Suppressor macrophage treated with lipopolysaccharide for 1 hour (primary cell): ENCODE results near the gene FAM174C.

ENCODE experiments used
- DNase-seq, 3 donors: peaks; one replicate each; pipeline ENCODE4 v3.0.0-alpha.2; 2020 to 2022

FAM174C gene

GRCh38 chr19:1325568-1326294 is 50.4 kb downstream of the FAM174C start:
- no peak for DNase-seq

DNA sequence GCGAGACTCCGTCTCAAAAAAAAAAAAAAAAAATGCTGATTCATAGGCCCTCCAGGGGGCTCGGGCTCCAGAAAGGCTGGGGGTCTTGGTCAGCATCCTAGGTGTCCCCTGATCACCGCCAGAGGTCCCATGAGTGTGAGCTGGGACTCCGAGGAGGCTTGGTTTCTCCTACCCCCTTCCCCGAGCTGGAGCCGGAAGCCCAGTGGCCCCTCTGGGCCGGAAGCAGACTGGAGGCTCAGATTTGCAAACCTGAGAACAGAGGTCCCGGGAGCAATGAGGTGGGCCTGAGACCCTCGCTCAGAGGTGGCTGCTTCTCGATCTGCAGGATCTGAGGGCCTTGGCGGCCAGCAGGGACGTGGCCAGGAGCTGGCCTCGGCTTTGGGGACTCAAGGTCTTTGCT is 51.8 kb downstream of the FAM174C start:
- no peak for DNase-seq
